MCF 10A (cell line): ENCODE data around the gene SETBP1. TPM values are rescaled to one million over a fixed set of nuclear protein-coding genes. Genes with fewer than 3 reads are reported as not detected.

Experiments used
- BruUV-seq: library from RNA; stranded (reverse); fragments of 400-500 nt; replicated peaks from 2 replicates; lab custom pipeline; 2021; lab: Mats Ljungman, UMichigan
- CTCF ChIA-PET: fragments of 300-600 bp; sonication (Branson Sonifier 250); formaldehyde crosslinking; extraction: SDS; loops from one replicate; lab custom pipeline; 2021; ENCODE audit warnings: antibody characterized with exemption, inconsistent platforms; lab: Yijun Ruan, JAX
- POLR2A ChIA-PET: fragments of 300-600, 350-650 bp; sonication (Branson Sonifier 250); formaldehyde crosslinking; extraction: SDS; loops from one replicate; lab custom pipeline; 2020; ENCODE audit warnings: antibody characterized with exemption, inconsistent platforms; lab: Yijun Ruan, JAX
- DNase-seq: peaks from one replicate; pipeline ENCODE4 v3.0.0-alpha.2; 2018; ENCODE audit not compliant: unreplicated experiment
- H3K27ac Mint-ChIP-seq: one replicate; pipeline ENCODE4 v1.8.0; 2022; ENCODE audit warnings: mild to moderate bottlenecking, low read depth, mixed read lengths; ENCODE audit not compliant: unreplicated experiment
- H3K27me3 Mint-ChIP-seq: one replicate; pipeline ENCODE4 v1.8.0; 2022; ENCODE audit warnings: mixed read lengths; ENCODE audit not compliant: insufficient read depth, unreplicated experiment
- H3K36me3 Mint-ChIP-seq: one replicate; pipeline ENCODE4 v1.8.0; 2022; ENCODE audit warnings: mild to moderate bottlenecking, moderate library complexity, mixed read lengths; ENCODE audit not compliant: insufficient read depth, unreplicated experiment
- H3K4me1 Mint-ChIP-seq: one replicate; pipeline ENCODE4 v1.8.0; 2022; ENCODE audit warnings: mixed read lengths; ENCODE audit not compliant: insufficient read depth, unreplicated experiment
- H3K4me3 Mint-ChIP-seq: one replicate; pipeline ENCODE4 v1.8.0; 2022; ENCODE audit warnings: mild to moderate bottlenecking, moderate library complexity, mixed read lengths; ENCODE audit not compliant: unreplicated experiment
- H3K9me3 Mint-ChIP-seq: one replicate; pipeline ENCODE4 v1.8.0; 2022; ENCODE audit warnings: mixed read lengths; ENCODE audit not compliant: unreplicated experiment
- CTCF ChIP-seq: fragments of 200-600 bp; IDR thresholded peaks from one replicate; pipeline ENCODE4 v1.8.0; 2022; ENCODE audit warnings: antibody characterized with exemption, mild to moderate bottlenecking; ENCODE audit not compliant: unreplicated experiment
- intact Hi-C: fragments of 100-400 bp; cut with micrococcal nuclease; formaldehyde crosslinking; loops from 2 replicates; pipeline ENCODE4 v1.14.1; 2022
- total RNA-seq: library from RNA; stranded (reverse); gene quantifications from 2 replicates; pipeline ENCODE4 v1.2.3, GENCODE V29; 2022

The SETBP1 gene
- total RNA-seq, 1 experiment from 2014 or later, result 4.8 TPM

GRCh38 chr18:44997174-44997573 is 316.5 kb downstream of the SETBP1 start:
- Mint-ChIP-seq H3K27me3 (no peaks in the 10 kb centered on the region), H3K27ac (no peak overlapping the region), H3K4me3 (no peak overlapping the region), H3K36me3 (no peaks in the 10 kb centered on the region), H3K4me1 (no peaks in the 10 kb centered on the region), H3K9me3 (no peaks in the 10 kb centered on the region)
- intact Hi-C loops, result no loop called here
- ChIA-PET POLR2A (no interaction called here), CTCF (interaction anchor here (0.7 kb wide), 1 partner anchor 856 kb away, joined by 4 read pairs; no protein-coding TSS in a partner anchor)
- no peak for DNase-seq
- no peak for TF ChIP-seq CTCF
- no TSS peak for BruUV-seq

- POLR2A ChIA-PET, result interaction anchor here (0.8 kb wide), 1 partner anchor 249 kb away, joined by 3 read pairs; no protein-coding TSS in a partner anchor
- intact Hi-C loops, result no loop called here
- H3K27me3 Mint-ChIP-seq, result no peaks in the 10 kb centered on the region
- CTCF ChIA-PET, result interaction anchor here (0.8 kb wide), 1 partner anchor 81 kb away, joined by 3 read pairs; no protein-coding TSS in a partner anchor
- H3K4me1 Mint-ChIP-seq, result no peaks in the 10 kb centered on the region
- H3K4me3 Mint-ChIP-seq, result no peak overlapping the region
- no peaks in the 10 kb centered on the region for H3K9me3 Mint-ChIP-seq
- no peak for TF ChIP-seq CTCF
- BruUV-seq, result no TSS peak
- H3K36me3 Mint-ChIP-seq, result no peaks in the 10 kb centered on the region
- H3K27ac Mint-ChIP-seq, result no peak overlapping the region
- no peak for DNase-seq
These were observed 317.7 kb downstream of the SETBP1 start for GRCh38 chr18:44998360-44998759.

GRCh38 chr18:45004546-45005080 is 323.9 kb downstream of the SETBP1 start:
- Mint-ChIP-seq H3K27me3 (no peaks in the 10 kb centered on the region), H3K4me1 (no peaks in the 10 kb centered on the region), H3K9me3 (no peaks in the 10 kb centered on the region), H3K27ac (no peak overlapping the region), H3K4me3 (no peak overlapping the region), H3K36me3 (no peaks in the 10 kb centered on the region)
- TF ChIP-seq CTCF, result no peak
- no peak for DNase-seq
- no TSS peak for BruUV-seq
- POLR2A ChIA-PET, result no interaction called here
- intact Hi-C loops, result no loop called here
- CTCF ChIA-PET, result no interaction called here

- H3K27ac Mint-ChIP-seq, result no peak overlapping the region
- ChIA-PET POLR2A (no interaction called here), CTCF (interaction anchor here (0.6 kb wide), 1 partner anchor 206 kb away, joined by 3 read pairs; no protein-coding TSS in a partner anchor)
- H3K4me1 Mint-ChIP-seq, result peaks cover 9% of the 10 kb centered on the region
- no peak for DNase-seq
- BruUV-seq, result no TSS peak
- intact Hi-C loops, result no loop called here
- no peaks in the 10 kb centered on the region for H3K36me3 Mint-ChIP-seq
- H3K4me3 Mint-ChIP-seq, result no peak overlapping the region
- no peaks in the 10 kb centered on the region for H3K9me3 Mint-ChIP-seq
- H3K27me3 Mint-ChIP-seq, result no peaks in the 10 kb centered on the region
- TF ChIP-seq CTCF, result no peak
These were observed 326.2 kb downstream of the SETBP1 start for GRCh38 chr18:45006934-45007333.
